ENCODE measurements around the gene ZNF343.

ZNF343 gene

DNA sequence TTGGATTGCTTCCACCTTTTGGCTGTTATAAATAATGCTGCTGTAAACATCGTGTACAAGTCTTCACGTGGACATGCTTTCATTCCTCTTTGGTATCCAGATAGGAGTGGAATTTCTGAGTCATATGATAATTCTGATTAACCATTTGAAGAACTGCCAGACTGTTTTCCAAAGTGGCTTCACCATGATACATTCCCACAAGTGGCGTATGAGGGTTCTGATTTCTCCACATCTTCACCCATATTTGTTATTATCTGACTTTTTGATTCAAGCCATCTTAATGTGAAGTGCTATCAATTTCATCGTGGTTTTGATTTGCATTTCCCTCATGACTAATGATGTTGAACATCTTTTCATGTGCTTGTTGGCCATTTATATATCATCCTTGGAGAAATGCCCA lies 35.2 kb downstream of the ZNF343 start:
- ChIA-PET POLR2A (no interaction called here), CTCF (no interaction called here)
- no peak for DNase-seq (ENCODE audit: extremely low spot score)
- TF ChIP-seq CTCF (IDR thresholded peaks at IDR 0.05; ENCODE audit: control extremely low read depth, extremely low read depth, low read depth, missing control alignments): no peak

DNA sequence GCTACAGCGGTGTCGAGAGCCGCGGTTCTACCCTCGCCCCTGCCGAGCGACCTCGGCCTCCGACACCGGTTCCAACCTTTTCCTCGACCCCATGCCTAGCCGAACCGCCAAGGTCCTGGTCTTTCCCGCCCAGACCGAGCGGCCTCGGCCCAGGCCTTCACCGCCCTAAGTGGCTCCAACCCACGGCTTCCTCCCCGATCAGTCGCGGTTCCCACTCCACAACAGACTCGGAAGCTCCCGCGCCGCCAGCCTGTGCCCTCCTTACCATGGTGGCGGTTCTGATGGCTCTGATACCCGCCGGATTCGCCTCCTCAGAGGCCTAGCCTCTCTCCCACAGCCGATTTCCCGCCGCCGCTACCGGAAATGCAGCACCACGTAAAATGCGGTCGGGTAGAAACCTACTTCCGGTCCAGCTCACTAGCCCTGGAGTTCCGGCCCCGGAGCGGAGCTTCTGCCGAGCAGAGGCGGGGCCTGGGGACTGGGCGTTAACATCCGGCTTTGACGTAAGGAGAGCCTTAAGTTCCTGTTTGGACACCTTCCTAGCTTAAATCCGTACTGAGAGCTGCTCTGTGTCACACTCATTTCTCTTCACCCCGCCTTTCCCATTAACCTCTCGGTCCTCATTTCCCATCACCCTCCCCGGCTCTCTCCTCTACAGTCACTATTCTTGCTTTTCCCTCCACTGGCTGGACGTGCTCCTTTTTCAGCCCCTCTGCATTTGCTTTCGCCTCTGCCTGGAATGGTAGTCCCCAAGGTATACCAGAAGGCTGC lies 38.1 kb downstream of the ZNF343 start, which contains the start of gene SNRPB:
SNRPB (minus strand) TSS at position 367 of the 771 bp plus-strand sequence; CDS start at position 268, 99 bp downstream.
- ChIA-PET CTCF (interaction anchor here (1.0 to 5.4 kb wide), 10 partner anchors 10 to 263 kb away, joined by 3 to 32 read pairs (median 6); no protein-coding TSS in a partner anchor), POLR2A (interaction anchor here (0.5 to 1.8 kb wide), 17 partner anchors 10 to 1035 kb away, joined by 3 to 8 read pairs (median 4); partner anchors contain the start of genes IDH3B and NOP56)

DNA sequence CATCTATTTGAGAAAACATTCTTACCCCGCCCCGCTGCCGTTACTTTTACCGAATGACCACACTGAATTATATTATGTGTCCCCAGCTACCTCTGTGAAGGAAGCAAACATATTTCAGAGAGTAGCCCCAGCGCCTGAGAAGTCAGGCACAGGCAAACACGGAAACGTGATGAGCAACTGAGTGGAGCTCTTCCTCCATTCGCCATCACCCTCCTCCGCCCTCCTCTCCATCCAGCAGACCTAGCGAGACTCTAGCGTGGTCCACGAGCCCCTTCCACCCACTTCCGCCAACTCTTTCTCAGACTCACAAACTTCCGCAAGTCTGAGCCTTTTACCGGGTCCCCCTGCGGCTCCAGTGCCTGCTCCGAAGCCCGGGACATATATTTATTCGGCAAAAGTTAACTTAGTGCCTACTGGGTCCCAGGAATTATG lies 38.7 kb downstream of the ZNF343 start:
- ChIA-PET POLR2A (interaction anchor here (0.6 to 1.8 kb wide), 11 partner anchors 9 to 367 kb away, joined by 3 to 8 read pairs (median 4); partner anchors contain the start of gene NOP56), CTCF (interaction anchor here (1.0 to 5.4 kb wide), 8 partner anchors 10 to 262 kb away, joined by 3 to 32 read pairs (median 8); no protein-coding TSS in a partner anchor)
- TF ChIP-seq CTCF (IDR thresholded peaks at IDR 0.05; ENCODE audit: control extremely low read depth, extremely low read depth, low read depth, missing control alignments): no peak
- DNase-seq (ENCODE audit: extremely low spot score): peak; percentile 73

More for the DNA sequence above, 38.1 kb downstream of the ZNF343 start, which contains the start of gene SNRPB:
- peak; percentile 98 for DNase-seq (ENCODE audit: extremely low spot score)
- TF ChIP-seq CTCF (IDR thresholded peaks at IDR 0.05; ENCODE audit: control extremely low read depth, extremely low read depth, low read depth, missing control alignments): no peak

GRCh38 chr20:2468581-2469407 lies 39.9 kb downstream of the ZNF343 start:
- ChIA-PET CTCF (interaction anchor here (0.6 to 5.4 kb wide), 8 partner anchors 8 to 55 kb away, joined by 3 to 32 read pairs (median 8); no protein-coding TSS in a partner anchor), POLR2A (interaction anchor here (1.2 kb wide), 1 partner anchor 156 kb away, joined by 3 read pairs; no protein-coding TSS in a partner anchor)

GRCh38 chr20:2467412-2467811 lies 41.3 kb downstream of the ZNF343 start:
- no peak for TF ChIP-seq CTCF (IDR thresholded peaks at IDR 0.05; ENCODE audit: control extremely low read depth, extremely low read depth, low read depth, missing control alignments)
- no peak for DNase-seq (ENCODE audit: extremely low spot score)
- ChIA-PET CTCF (interaction anchor here (1.0 to 5.4 kb wide), 7 partner anchors 10 to 57 kb away, joined by 3 to 32 read pairs (median 5); no protein-coding TSS in a partner anchor), POLR2A (interaction anchor here (0.6 to 1.5 kb wide), 3 partner anchors 9 to 258 kb away, joined by 3 to 16 read pairs (median 3); no protein-coding TSS in a partner anchor)

More at GRCh38 chr20:2468581-2469407, 39.9 kb downstream of the ZNF343 start:
- no peak for TF ChIP-seq CTCF (IDR thresholded peaks at IDR 0.05; ENCODE audit: control extremely low read depth, extremely low read depth, low read depth, missing control alignments)
- DNase-seq (ENCODE audit: extremely low spot score): no peak

DNA sequence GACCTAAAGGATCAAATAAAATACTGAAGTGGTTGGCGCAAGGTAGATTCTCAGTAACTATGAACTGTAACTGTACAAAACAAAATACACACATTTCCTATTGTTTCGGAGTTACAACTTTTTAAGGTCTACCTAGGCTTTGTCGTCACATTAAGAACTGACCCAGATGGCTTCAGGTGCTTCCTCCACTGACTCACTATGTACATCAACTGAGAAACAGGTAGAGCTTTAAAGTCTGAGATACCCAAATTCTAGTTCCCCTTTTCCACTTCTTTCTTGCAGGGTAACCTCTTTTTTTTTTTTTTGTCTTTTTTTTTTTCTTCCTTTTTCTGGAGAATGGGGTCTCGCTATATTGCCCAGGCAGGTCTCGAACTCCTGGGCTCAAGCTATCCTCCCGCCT lies 43.6 kb downstream of the ZNF343 start:
- ChIA-PET POLR2A (no interaction called here), CTCF (no interaction called here)
- no peak for TF ChIP-seq CTCF (IDR thresholded peaks at IDR 0.05; ENCODE audit: control extremely low read depth, extremely low read depth, low read depth, missing control alignments)
- DNase-seq (ENCODE audit: extremely low spot score): no peak
